Neural cell (in vitro differentiated cells): ENCODE results near the gene PTPRT. TPM values are rescaled to one million over a fixed set of nuclear protein-coding genes. Genes with fewer than 3 reads are reported as not detected.

Source experiments
- H2AFZ ChIP-seq: fragments of 200-600, 300-800 bp; sonication (generic), shearing (Covaris generic); 2 replicates; pipeline ENCODE4 v1.6.0; 2014; ENCODE audit warnings: low read depth, mild to moderate bottlenecking, antibody characterized with exemption, low read length, moderate library complexity
- H3F3A ChIP-seq: fragments of 200-600 bp; shearing (Covaris generic); 2 replicates; pipeline ENCODE4 v1.6.1; 2016; ENCODE audit warnings: mild to moderate bottlenecking, moderate library complexity, mixed read lengths, antibody characterized with exemption, low read length; ENCODE audit not compliant: insufficient read depth, poor library complexity, severe bottlenecking
- H3K27ac ChIP-seq: fragments of 200-600, 300-800 bp; sonication (generic), shearing (Covaris generic); 2 replicates; pipeline ENCODE4 v1.5.1; 2014; ENCODE audit warnings: mild to moderate bottlenecking, low read length, moderate library complexity
- H3K27me3 ChIP-seq: fragments of 300-800, 200-600 bp; sonication (generic), shearing (Covaris generic); 2 replicates; pipeline ENCODE4 v1.6.0; 2014; ENCODE audit warnings: mild to moderate bottlenecking, low read depth, low read length, moderate library complexity; ENCODE audit not compliant: insufficient read depth
- H3K36me3 ChIP-seq: fragments of 300-800, 200-600 bp; sonication (generic), shearing (Covaris generic); 2 replicates; pipeline ENCODE4 v1.5.1; 2014; ENCODE audit warnings: mild to moderate bottlenecking, antibody characterized with exemption, low read length, moderate library complexity; ENCODE audit not compliant: insufficient read depth
- H3K4me2 ChIP-seq: fragments of 300-800, 200-600 bp; sonication (generic), shearing (Covaris generic); 2 replicates; pipeline ENCODE4 v1.6.0; 2014; ENCODE audit warnings: mild to moderate bottlenecking, low read length
- H3K4me3 ChIP-seq: fragments of 300-800, 200-600 bp; sonication (generic), shearing (Covaris generic); 2 replicates; pipeline ENCODE4 v1.5.1; 2014; ENCODE audit warnings: mild to moderate bottlenecking, low read length, moderate library complexity
- H3K79me2 ChIP-seq: fragments of 200-600 bp; shearing (Covaris generic); replicated peaks from 2 replicates; pipeline ENCODE4 v1.6.0; 2014; ENCODE audit warnings: mild to moderate bottlenecking, low read length, moderate library complexity; ENCODE audit not compliant: insufficient read depth
- H3K9ac ChIP-seq: fragments of 300-800, 200-600 bp; sonication (generic), shearing (Covaris generic); 2 replicates; pipeline ENCODE4 v1.6.1; 2016; ENCODE audit warnings: mild to moderate bottlenecking, low read length, mixed read lengths
- H3K9me2 ChIP-seq: fragments of 200-600 bp; shearing (Covaris generic); 2 replicates; pipeline ENCODE4 v1.6.1; 2016; ENCODE audit warnings: mild to moderate bottlenecking, low read length, mixed read lengths; ENCODE audit not compliant: insufficient read depth
- H3K9me3 ChIP-seq: fragments of 200-600, 300-800 bp; sonication (generic), shearing (Covaris generic); 2 replicates; pipeline ENCODE4 v1.6.1; 2016; ENCODE audit warnings: mild to moderate bottlenecking, mixed run types, low read length, moderate library complexity, mixed read lengths
- H4K20me1 ChIP-seq: fragments of 200-600 bp; shearing (Covaris generic); 2 replicates; pipeline ENCODE4 v1.6.1; 2016; ENCODE audit warnings: mild to moderate bottlenecking, mixed run types; ENCODE audit not compliant: insufficient read depth
- EP300 ChIP-seq: fragments of 450-650 bp; conservative IDR thresholded peaks from 2 replicates; pipeline ENCODE4 v1.6.1; 2014; ENCODE audit warnings: antibody characterized with exemption, mild to moderate bottlenecking, moderate library complexity; ENCODE audit not compliant: poor library complexity, severe bottlenecking
- EZH2 ChIP-seq: fragments of 200-600, 300-800 bp; shearing (Covaris generic), sonication (generic); IDR thresholded peaks from 2 replicates; pipeline ENCODE4 v1.6.1; 2014; ENCODE audit warnings: antibody characterized with exemption, low read length, borderline replicate concordance, mild to moderate bottlenecking; ENCODE audit not compliant: insufficient read depth, poor library complexity, severe bottlenecking
- MXI1 ChIP-seq: fragments of 450-650 bp; conservative IDR thresholded peaks from 2 replicates; pipeline ENCODE4 v1.6.1; 2014; ENCODE audit warnings: antibody characterized with exemption, mild to moderate bottlenecking; ENCODE audit not compliant: poor library complexity, severe bottlenecking
- POLR2AphosphoS5 ChIP-seq: IDR thresholded peaks from 2 replicates; pipeline ENCODE4 v1.6.1; 2012
- RAD21 ChIP-seq: fragments of 450-650 bp; conservative IDR thresholded peaks from 2 replicates; pipeline ENCODE4 v1.6.1; 2014; ENCODE audit warnings: antibody characterized with exemption, mild to moderate bottlenecking, moderate library complexity
- SMC3 ChIP-seq: fragments of 450-650 bp; conservative IDR thresholded peaks from 2 replicates; pipeline ENCODE4 v1.6.1; 2014; ENCODE audit warnings: antibody characterized with exemption, mild to moderate bottlenecking, moderate library complexity; ENCODE audit not compliant: poor library complexity
- TAF1 ChIP-seq: IDR thresholded peaks from 2 replicates; pipeline ENCODE4 v1.6.1; 2012; ENCODE audit warnings: low read depth
- polyA plus RNA-seq: library from polyadenylated mRNA; depleted of rRNA; stranded (reverse); fragments of >200 nt; gene quantifications from 2 replicates; pipeline ENCODE4 v1.2.3, GENCODE V29; 2014
- TF ChIP-seq, protein P1 (sequence below): fragments of 450-650 bp; IDR thresholded peaks from 2 replicates; pipeline ENCODE4 v1.5.1; 2014; ENCODE audit warnings: antibody characterized with exemption, mild to moderate bottlenecking, moderate library complexity; ENCODE audit not compliant: poor library complexity, severe bottlenecking
- TF ChIP-seq, protein P2 (sequence below): IDR thresholded peaks from 2 replicates; pipeline ENCODE4 v1.6.1; 2012; ENCODE audit warnings: borderline replicate concordance

Gene PTPRT
- polyA plus RNA-seq, 1 donor from 2014 or later: 9.2 TPM

DNA sequence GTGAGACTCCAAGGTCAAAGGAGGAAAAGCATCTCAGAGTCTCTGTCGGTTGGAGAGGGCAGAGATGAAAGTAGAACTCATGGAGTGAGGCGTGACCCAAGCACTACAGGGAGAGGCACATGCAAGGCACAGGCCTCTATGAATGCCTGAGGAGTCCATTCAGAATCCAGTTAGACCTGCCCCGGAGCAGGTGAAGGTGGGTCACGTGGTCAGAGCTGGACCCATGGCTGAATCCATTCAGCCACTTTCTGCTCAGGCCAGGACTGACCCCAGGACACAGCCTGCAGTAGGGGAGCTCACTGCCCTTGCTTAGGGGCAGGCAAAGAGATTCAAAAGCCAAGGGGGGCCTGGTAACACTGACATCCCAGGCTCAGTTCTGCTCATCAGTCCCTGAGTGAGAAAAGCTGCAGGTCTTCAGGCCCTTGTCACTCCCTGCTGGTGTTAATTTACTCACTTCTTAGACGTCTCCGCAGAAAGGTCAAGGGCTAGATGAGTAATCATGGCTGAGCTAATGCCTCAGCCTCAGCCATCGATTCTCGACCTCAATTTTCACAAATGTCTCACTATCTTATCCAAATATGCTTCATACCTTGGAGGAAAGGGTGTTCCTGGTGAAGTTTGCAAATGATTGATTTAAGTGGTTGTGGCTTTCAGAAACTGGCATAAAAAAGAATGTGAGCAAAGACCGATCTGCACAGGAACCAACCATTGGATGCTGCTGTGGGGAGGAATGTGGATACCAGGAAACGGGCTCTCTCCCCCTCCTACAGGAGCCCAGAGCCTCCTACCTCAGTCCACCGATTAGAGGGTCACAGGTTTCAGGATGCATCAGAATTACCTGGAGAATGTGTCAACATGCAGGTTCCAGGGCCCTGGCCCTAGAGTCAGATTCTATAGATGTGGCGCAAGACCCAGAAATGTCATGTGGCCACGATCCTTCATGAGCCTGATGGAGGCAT lies 584.4 kb downstream of the PTPRT start:
- H3K9me2 ChIP-seq: no peaks in the 10 kb centered on the region
- no peaks in the 10 kb centered on the region for H3K27me3 ChIP-seq
- H3K79me2 ChIP-seq: no peaks in the 10 kb centered on the region
- H3K9ac ChIP-seq: no peak overlapping the region
- no peak overlapping the region for H3K4me3 ChIP-seq
- no peaks in the 10 kb centered on the region for H3K9me3 ChIP-seq
- H3F3A ChIP-seq: no peaks in the 10 kb centered on the region
- H3K36me3 ChIP-seq: no peaks in the 10 kb centered on the region
- H3K4me2 ChIP-seq: no peak overlapping the region
- TF ChIP-seq POLR2AphosphoS5 (no peak), EZH2 (no peak), EP300 (no peak), TAF1 (no peak), SMC3 (no peak), RAD21 (no peak), MXI1 (no peak)
- TF ChIP-seq, protein P1, sequence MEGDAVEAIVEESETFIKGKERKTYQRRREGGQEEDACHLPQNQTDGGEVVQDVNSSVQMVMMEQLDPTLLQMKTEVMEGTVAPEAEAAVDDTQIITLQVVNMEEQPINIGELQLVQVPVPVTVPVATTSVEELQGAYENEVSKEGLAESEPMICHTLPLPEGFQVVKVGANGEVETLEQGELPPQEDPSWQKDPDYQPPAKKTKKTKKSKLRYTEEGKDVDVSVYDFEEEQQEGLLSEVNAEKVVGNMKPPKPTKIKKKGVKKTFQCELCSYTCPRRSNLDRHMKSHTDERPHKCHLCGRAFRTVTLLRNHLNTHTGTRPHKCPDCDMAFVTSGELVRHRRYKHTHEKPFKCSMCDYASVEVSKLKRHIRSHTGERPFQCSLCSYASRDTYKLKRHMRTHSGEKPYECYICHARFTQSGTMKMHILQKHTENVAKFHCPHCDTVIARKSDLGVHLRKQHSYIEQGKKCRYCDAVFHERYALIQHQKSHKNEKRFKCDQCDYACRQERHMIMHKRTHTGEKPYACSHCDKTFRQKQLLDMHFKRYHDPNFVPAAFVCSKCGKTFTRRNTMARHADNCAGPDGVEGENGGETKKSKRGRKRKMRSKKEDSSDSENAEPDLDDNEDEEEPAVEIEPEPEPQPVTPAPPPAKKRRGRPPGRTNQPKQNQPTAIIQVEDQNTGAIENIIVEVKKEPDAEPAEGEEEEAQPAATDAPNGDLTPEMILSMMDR: no peak
- TF ChIP-seq, protein P2, sequence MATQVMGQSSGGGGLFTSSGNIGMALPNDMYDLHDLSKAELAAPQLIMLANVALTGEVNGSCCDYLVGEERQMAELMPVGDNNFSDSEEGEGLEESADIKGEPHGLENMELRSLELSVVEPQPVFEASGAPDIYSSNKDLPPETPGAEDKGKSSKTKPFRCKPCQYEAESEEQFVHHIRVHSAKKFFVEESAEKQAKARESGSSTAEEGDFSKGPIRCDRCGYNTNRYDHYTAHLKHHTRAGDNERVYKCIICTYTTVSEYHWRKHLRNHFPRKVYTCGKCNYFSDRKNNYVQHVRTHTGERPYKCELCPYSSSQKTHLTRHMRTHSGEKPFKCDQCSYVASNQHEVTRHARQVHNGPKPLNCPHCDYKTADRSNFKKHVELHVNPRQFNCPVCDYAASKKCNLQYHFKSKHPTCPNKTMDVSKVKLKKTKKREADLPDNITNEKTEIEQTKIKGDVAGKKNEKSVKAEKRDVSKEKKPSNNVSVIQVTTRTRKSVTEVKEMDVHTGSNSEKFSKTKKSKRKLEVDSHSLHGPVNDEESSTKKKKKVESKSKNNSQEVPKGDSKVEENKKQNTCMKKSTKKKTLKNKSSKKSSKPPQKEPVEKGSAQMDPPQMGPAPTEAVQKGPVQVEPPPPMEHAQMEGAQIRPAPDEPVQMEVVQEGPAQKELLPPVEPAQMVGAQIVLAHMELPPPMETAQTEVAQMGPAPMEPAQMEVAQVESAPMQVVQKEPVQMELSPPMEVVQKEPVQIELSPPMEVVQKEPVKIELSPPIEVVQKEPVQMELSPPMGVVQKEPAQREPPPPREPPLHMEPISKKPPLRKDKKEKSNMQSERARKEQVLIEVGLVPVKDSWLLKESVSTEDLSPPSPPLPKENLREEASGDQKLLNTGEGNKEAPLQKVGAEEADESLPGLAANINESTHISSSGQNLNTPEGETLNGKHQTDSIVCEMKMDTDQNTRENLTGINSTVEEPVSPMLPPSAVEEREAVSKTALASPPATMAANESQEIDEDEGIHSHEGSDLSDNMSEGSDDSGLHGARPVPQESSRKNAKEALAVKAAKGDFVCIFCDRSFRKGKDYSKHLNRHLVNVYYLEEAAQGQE: no peak
- H2AFZ ChIP-seq: no peak overlapping the region
- no peak overlapping the region for H3K27ac ChIP-seq
- no peaks in the 10 kb centered on the region for H4K20me1 ChIP-seq

DNA sequence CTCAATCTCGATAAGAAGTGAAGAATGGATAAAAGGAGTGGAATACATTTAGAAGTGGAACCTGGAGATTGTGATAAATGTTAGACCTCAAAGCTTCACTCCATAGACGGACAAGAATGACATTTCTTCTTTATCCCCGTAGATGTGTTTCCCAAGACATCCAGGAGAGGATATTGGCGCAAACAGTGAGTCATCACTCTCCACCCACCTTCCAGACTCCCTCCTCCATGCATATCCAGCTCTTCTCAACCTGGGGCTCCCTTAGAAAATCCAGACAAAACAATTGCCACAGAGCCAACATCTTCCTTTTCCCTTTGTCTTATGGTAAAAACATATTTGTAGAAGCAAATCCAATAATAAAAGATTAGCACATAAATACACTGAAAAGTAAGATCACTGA lies 586.1 kb downstream of the PTPRT start:
- Histone ChIP-seq H3K4me2 (no peak overlapping the region), H3K27ac (no peak overlapping the region), H3K4me3 (no peak overlapping the region), H3K27me3 (no peaks in the 10 kb centered on the region), H3K9me3 (no peaks in the 10 kb centered on the region), H2AFZ (no peak overlapping the region), H3F3A (no peaks in the 10 kb centered on the region), H4K20me1 (no peaks in the 10 kb centered on the region), H3K9me2 (no peaks in the 10 kb centered on the region), H3K36me3 (no peaks in the 10 kb centered on the region), H3K79me2 (no peaks in the 10 kb centered on the region), H3K9ac (no peak overlapping the region)
- TF ChIP-seq SMC3 (no peak), EZH2 (no peak), TAF1 (no peak)
